Loucy (cell line): ENCODE results near the gene CALHM4.

ENCODE experiments used
- CTCF ChIP-seq: fragments of 200-600 bp; sonication (generic); conservative IDR thresholded peaks from 2 replicates; pipeline ENCODE4 v1.5.1; 2014; ENCODE audit warnings: mild to moderate bottlenecking, antibody characterized with exemption, low read length
- EZH2phosphoT487 ChIP-seq: fragments of 200-600 bp; IDR thresholded peaks from 2 replicates; pipeline ENCODE4 v1.6.1; 2018; ENCODE audit warnings: antibody characterized with exemption, mild to moderate bottlenecking, moderate library complexity, borderline replicate concordance

- TF ChIP-seq CTCF (no peak), EZH2phosphoT487 (no peak)
Measured at GRCh38 chr6:116512734-116513133, 40.8 kb upstream of the CALHM4 start.
